RWPE1 (cell line): ENCODE results near the gene ADORA2A.

Experiments used
- CTCF ChIA-PET: fragments of 350-600 bp; sonication (Branson Sonifier 250); formaldehyde crosslinking; extraction: SDS; loops from one replicate; lab custom pipeline; 2021; lab: Yijun Ruan, JAX
- POLR2A ChIA-PET: fragments of 400-600 bp; formaldehyde crosslinking; extraction: SDS; loops from one replicate; lab custom pipeline; 2020; ENCODE audit warnings: antibody characterized with exemption; ENCODE audit not compliant: low non-redundant PET; lab: Yijun Ruan, JAX
- DNase-seq: peaks from one replicate; pipeline ENCODE4 v3.0.0; 2012; ENCODE audit warnings: low spot score
- H3K27ac ChIP-seq: fragments of 450-650 bp; 2 replicates; pipeline ENCODE4 v1.5.1; 2017
- TF ChIP-seq, protein P1 (sequence below): fragments of 450-650 bp; conservative IDR thresholded peaks from 2 replicates; pipeline ENCODE4 v1.5.1; 2017; ENCODE audit warnings: low read depth, mild to moderate bottlenecking

The ADORA2A gene

DNA sequence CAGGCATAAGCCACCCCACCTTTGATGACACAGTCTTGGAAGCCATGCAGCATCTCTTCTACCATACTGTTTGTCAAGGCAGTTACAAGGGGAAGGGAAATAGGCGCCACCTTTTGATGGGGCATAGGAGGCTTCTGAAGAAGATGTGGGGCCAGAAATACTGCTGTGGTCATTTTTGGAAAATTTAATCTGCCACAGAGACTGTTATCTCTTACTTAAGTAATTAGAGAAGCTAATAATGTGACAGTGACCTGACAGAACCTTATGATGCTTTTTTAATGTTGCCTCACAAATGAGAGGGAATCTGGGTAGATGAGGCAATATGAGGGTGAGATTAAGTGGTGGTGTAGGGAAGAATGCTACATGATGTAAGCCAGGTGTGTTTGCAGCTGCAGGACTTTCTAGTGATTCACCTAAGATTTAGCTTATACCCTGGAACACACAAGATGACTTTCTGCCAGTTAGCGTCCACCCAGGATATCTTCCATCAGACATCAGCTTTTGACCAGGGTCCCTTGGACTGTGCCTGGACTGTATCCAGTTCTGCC, 34.3 kb upstream of the ADORA2A start:
- ChIA-PET CTCF (no interaction called here), POLR2A (no interaction called here)
- no peak for DNase-seq
- no peak overlapping the region for H3K27ac ChIP-seq
- TF ChIP-seq, protein P1, sequence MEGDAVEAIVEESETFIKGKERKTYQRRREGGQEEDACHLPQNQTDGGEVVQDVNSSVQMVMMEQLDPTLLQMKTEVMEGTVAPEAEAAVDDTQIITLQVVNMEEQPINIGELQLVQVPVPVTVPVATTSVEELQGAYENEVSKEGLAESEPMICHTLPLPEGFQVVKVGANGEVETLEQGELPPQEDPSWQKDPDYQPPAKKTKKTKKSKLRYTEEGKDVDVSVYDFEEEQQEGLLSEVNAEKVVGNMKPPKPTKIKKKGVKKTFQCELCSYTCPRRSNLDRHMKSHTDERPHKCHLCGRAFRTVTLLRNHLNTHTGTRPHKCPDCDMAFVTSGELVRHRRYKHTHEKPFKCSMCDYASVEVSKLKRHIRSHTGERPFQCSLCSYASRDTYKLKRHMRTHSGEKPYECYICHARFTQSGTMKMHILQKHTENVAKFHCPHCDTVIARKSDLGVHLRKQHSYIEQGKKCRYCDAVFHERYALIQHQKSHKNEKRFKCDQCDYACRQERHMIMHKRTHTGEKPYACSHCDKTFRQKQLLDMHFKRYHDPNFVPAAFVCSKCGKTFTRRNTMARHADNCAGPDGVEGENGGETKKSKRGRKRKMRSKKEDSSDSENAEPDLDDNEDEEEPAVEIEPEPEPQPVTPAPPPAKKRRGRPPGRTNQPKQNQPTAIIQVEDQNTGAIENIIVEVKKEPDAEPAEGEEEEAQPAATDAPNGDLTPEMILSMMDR = no peak

DNA sequence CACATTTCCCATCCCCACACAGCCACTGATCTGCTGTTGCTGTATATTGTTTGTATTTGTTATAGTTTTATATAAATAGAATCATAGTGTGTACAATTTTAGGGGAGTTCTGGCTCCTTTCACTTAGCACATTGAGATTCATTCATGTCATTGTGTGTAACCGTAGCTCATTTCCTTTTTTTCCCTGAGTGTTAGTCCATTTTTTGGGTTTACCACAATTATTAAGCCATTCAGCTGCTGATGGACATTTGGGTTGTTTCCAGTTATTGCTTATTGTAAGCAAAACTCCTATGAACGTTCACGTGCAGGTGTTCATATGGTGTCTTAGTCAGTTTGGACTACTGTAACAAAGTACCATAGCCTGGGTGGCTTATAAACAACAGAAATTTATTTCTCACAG, 33.6 kb upstream of the ADORA2A start:
- ChIA-PET CTCF (no interaction called here), POLR2A (no interaction called here)
- no peak overlapping the region for H3K27ac ChIP-seq
- TF ChIP-seq, protein P1 = no peak
- DNase-seq = no peak

DNA sequence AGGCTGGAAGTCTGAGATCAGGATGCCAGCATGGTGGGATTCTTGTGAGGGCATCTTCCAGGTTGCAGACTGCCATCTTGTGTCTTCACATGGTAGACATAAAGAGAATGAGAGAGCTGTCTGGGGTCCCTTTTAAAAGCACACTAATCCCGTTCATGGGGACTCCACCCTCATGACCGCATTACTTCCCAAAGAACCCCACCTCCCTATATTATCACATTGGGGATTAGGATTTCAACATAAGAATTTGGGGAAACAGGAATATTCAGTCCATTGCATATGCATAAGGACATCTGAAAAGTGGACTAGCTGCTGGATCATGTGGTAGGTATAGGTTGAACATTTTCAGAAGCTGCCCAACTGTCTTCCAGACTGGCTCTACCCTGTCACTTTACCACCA, 33.1 kb upstream of the ADORA2A start:
- TF ChIP-seq, protein P1 = no peak
- DNase-seq = no peak
- POLR2A ChIA-PET = no interaction called here
- H3K27ac ChIP-seq = no peak overlapping the region
- CTCF ChIA-PET = interaction anchor here (0.5 kb wide), 1 partner anchor 14 kb away, joined by 3 read pairs; no protein-coding TSS in a partner anchor

DNA sequence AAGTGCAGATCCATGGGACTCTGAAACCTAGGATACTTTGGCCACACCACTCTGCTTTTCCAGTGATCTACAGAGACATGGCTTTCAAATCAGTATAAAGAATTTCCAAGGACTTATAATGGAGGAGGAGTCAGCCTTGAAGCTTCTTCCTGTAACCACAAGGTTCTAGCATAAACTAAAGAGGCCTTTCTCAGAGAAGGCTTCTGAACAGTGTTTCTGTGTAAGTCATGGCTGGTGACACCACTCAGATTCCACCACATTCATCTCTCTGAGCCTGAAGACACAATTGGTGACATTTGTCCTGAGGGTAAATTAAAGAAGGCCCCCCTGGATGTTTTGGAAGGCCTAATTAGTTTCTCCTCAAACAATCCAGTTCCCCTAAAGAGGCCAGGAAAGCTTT, 29.0 kb upstream of the ADORA2A start:
- ChIA-PET POLR2A (no interaction called here), CTCF (no interaction called here)
- TF ChIP-seq, protein P1 = no peak
- no peak for DNase-seq
- no peak overlapping the region for H3K27ac ChIP-seq

DNA sequence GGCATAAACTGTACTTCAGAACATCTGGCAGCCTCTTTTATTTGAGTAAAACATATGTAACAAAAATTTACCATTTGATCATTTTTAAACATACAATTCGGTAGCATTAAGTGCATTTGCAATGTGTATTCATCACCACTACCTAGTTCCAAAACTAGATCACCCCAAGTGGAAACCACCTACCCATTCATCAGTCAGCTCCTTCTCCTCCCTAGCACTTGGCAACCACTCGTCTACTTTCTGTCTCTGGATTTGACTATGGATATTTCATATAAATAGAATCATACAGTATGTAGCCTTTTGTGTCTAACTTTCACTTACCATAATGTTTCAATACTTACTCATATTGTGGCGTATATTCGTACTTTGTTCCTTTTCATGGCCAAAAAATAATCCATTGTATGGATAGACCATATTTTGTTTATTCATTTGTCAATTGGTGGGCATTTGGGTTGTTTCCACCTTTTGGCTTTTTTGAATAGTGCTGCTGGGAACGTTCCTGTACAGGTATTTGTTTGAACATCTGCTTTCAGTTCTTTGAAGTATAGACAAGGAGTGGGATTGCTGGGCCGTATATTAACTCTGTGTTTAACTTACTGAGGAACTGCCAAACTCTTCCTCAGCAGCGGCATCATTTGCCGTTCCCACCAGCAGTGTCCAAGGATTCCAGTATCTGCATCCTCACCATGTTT, 27.2 kb upstream of the ADORA2A start:
- TF ChIP-seq, protein P1 = no peak
- no peak overlapping the region for H3K27ac ChIP-seq
- DNase-seq = no peak
- ChIA-PET POLR2A (no interaction called here), CTCF (no interaction called here)

DNA sequence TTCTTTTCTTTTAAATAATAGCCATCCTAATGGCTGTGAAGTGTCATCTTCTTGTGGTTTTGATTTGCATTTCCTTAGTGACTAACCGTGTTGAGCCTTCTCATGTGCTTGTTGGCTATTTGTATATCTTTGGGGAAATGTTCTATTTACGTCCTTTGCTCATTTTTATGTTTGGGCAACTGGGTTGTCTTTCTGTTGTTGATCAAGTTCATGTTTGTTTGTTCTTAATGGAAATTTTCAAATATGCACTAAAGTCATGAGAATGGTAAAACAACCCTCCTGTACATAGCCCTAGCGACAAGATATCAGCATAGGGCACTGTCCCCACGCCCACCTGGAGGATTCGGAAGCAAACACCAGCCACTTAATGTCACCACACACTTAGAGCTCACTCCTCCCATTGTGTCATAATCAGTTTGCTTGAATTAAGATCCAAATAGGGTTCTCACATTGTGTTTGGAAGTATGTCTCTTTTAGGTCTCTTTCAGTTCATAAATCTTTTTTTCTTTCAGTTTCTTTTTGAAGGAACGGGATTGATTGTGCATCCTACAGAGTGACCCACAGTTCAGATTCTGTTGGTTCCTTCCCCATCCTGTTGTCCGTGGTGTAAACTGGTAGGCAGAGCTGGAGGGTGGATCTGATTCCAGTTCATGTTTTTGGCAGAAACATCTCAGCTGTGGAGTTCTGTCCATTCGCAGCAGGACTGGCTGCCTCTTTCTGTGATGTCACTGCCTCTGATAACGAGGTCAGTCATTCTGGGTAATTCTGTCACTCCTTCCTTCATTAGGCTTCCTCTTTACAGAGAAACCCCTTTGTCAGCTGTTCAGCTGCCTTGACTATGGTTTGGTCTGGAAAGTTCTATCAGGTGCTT, 26.4 kb upstream of the ADORA2A start:
- ChIA-PET CTCF (no interaction called here), POLR2A (no interaction called here)
- DNase-seq = no peak
- no peak overlapping the region for H3K27ac ChIP-seq
- TF ChIP-seq, protein P1 = no peak
